ENCODE data around the gene TMEM256. TPM values are rescaled to one million over a fixed set of nuclear protein-coding genes. Genes with fewer than 3 reads are reported as not detected.

Gene TMEM256
- total and polyA plus RNA-seq, 2 of the 8 experiments (the other 6 are each of a cell fraction or from before 2014, with no cell fraction given): 97.0 to 350 TPM

GRCh38 chr17:7403977-7404736 lies at the start of gene TMEM256 (continued):
- TF ChIP-seq, protein P1, sequence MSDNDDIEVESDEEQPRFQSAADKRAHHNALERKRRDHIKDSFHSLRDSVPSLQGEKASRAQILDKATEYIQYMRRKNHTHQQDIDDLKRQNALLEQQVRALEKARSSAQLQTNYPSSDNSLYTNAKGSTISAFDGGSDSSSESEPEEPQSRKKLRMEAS (IDR thresholded peaks at IDR 0.05): 0 out of 2 replicates have a peak, but pooled peaks have one; percentile 3
- TF ChIP-seq SP1 (IDR thresholded peaks at IDR 0.05; ENCODE audit: low read depth, low read length) (peak; percentile 94), POLR2A (IDR thresholded peaks at IDR 0.05; ENCODE audit: control extremely low read depth in 1 of 2, low read depth in 2 of 2, low read length in 2 of 2) (peak in 1 of 2 experiments; percentile 74; a peak in 2 of 3 replicates), SIN3A (conservative IDR thresholded peaks at IDR 0.05 in 1 of 2, IDR thresholded peaks at IDR 0.05 in 1 of 2; ENCODE audit: low read depth in 1 of 2, low read length in 2 of 2) (peak; percentile 10 to 80; a peak in 2 of 4 replicates), CHD2 (IDR thresholded peaks at IDR 0.05; ENCODE audit: low read length) (peak; percentile 84), SIX5 (IDR thresholded peaks at IDR 0.05; ENCODE audit: low read depth, low read length) (no peak), ASH2L (IDR thresholded peaks at IDR 0.05; ENCODE audit: low read length) (peak; percentile 3), SP2 (IDR thresholded peaks at IDR 0.05; ENCODE audit: low read length) (peak; percentile 27; the same call in 1 of the 2 replicates), FOSL1 (IDR thresholded peaks at IDR 0.05; ENCODE audit: insufficient read depth, low read depth, low read length) (no peak), SP4 (IDR thresholded peaks at IDR 0.05; ENCODE audit: low read length) (peak; percentile 78; the same call in 1 of the 2 replicates), TAF7 (optimal IDR thresholded peaks at IDR 0.05; ENCODE audit: borderline replicate concordance, low read depth, low read length) (peak; percentile 53), PHF8 (conservative IDR thresholded peaks at IDR 0.05; ENCODE audit: low read depth, low read length) (peak; percentile 81; the same call in 1 of the 2 replicates), YY1 (IDR thresholded peaks at IDR 0.05; ENCODE audit: low read depth, low read length) (peak; percentile 85), MAFK (IDR thresholded peaks at IDR 0.05; ENCODE audit: low read depth, low read length) (no peak), POLR2AphosphoS5 (IDR thresholded peaks at IDR 0.05; ENCODE audit: low read depth, low read length) (peak; percentile 74)

All from H1 (cell line).